NCI-H2171 (cell line): ENCODE data around the gene TIMM22.
A peak's percentile ranks its signal among the peaks of the same experiment; 100 is the strongest.
"Not testable (repeated sequence)": the region's sequence is repeated elsewhere in the genome, so short reads cannot be mapped to it uniquely, and the experiment has no call there.

ENCODE experiments used
- DNase-seq: peaks from one replicate; lab custom pipeline; 2025; lab: John Stamatoyannopoulos, UW

TIMM22 gene

GRCh38 chr17:973053-973452 is 23.9 kb upstream of the TIMM22 start:
- no peak for DNase-seq

- DNase-seq = not testable (repeated sequence)
These were observed 22.2 kb upstream of the TIMM22 start for GRCh38 chr17:974778-975177.

- DNase-seq = no peak
These were observed 21.5 kb upstream of the TIMM22 start for GRCh38 chr17:975371-975915.

GRCh38 chr17:976312-976711 is 20.6 kb upstream of the TIMM22 start:
- no peak for DNase-seq

GRCh38 chr17:977166-977565 is 19.8 kb upstream of the TIMM22 start:
- DNase-seq = no peak

- no peak for DNase-seq
These were observed 18.5 kb upstream of the TIMM22 start for GRCh38 chr17:978103-979093.

- no peak for DNase-seq
These were observed 17.8 kb upstream of the TIMM22 start for GRCh38 chr17:979212-979538.

- DNase-seq = peak; percentile 70
These were observed 17.2 kb upstream of the TIMM22 start, which contains the start of gene NXN for GRCh38 chr17:979539-980405. Gene NXN, minus strand, starts transcription at chr17:979776.

- peak; percentile 89 for DNase-seq
These were observed 16.3 kb upstream of the TIMM22 start for GRCh38 chr17:980406-981291.

- no peak for DNase-seq
These were observed 15.7 kb upstream of the TIMM22 start for GRCh38 chr17:981292-981658.

GRCh38 chr17:983921-984320 is 13.0 kb upstream of the TIMM22 start:
- DNase-seq = no peak

- no peak for DNase-seq
These were observed 10.5 kb upstream of the TIMM22 start for GRCh38 chr17:986322-986929.

- no peak for DNase-seq
These were observed 9.0 kb upstream of the TIMM22 start for GRCh38 chr17:987931-988330.

GRCh38 chr17:988561-988960 is 8.4 kb upstream of the TIMM22 start:
- no peak for DNase-seq

GRCh38 chr17:992933-993332 is 4.0 kb upstream of the TIMM22 start:
- DNase-seq = no peak

GRCh38 chr17:995324-995723 is 1.6 kb upstream of the TIMM22 start:
- not testable (repeated sequence) for DNase-seq

GRCh38 chr17:998111-998510 is 1.2 kb downstream of the TIMM22 start:
- DNase-seq = no peak

- DNase-seq = peak; percentile 46
These were observed 3.9 kb downstream of the TIMM22 start for GRCh38 chr17:1000597-1001461.

- peak; percentile 24 for DNase-seq
These were observed 4.9 kb downstream of the TIMM22 start for GRCh38 chr17:1001640-1002411.
